Colonic mucosa (tissue), 4 donors: Measurements from ENCODE around the gene PAX2. TPM values are rescaled to one million over a fixed set of nuclear protein-coding genes. Genes with fewer than 3 reads are reported as not detected.

Experiments used
- DNase-seq: peaks from one replicate; pipeline ENCODE4 v3.0.0-alpha.2; 2020
- H3K27ac ChIP-seq: fragments of 200-600 bp; one replicate; pipeline ENCODE4 v1.8.0; 2021
- H3K27me3 ChIP-seq: fragments of 200-600 bp; one replicate; pipeline ENCODE4 v1.8.0; 2021
- H3K36me3 ChIP-seq: fragments of 200-600 bp; one replicate; pipeline ENCODE4 v1.8.0; 2021
- H3K4me1 ChIP-seq: fragments of 200-600 bp; one replicate; pipeline ENCODE4 v1.8.0; 2021; ENCODE audit warnings: mild to moderate bottlenecking
- H3K4me3 ChIP-seq: fragments of 200-600 bp; one replicate; pipeline ENCODE4 v1.8.0; 2021
- H3K9ac ChIP-seq, 2 donors: one replicate each; pipeline ENCODE4 v1.7.0; 2013; ENCODE audit warnings: control low read depth in 2 of 2, low read depth in 2 of 2, low read length in 2 of 2
- H3K9me3 ChIP-seq: fragments of 200-600 bp; one replicate; pipeline ENCODE4 v1.8.0; 2021
- intact Hi-C: fragments of 100-400 bp; cut with DNase I; formaldehyde crosslinking; loops from one replicate; pipeline ENCODE4 v1.14.1; 2022
- total RNA-seq, 2 donors: library from RNA; stranded (reverse); fragmentation: NEBNext Ultra II Directional in 1 of 2; extraction: Animal tissue kit (Norgen Biotek cat#: 25700) in 1 of 2; gene quantifications; one replicate each; pipeline ENCODE4 v1.2.1, GENCODE V29; 2021
- TF ChIP-seq, protein P1 (sequence below): fragments of 200-600 bp; IDR thresholded peaks from one replicate; pipeline ENCODE4 v1.8.0; 2022; ENCODE audit warnings: antibody characterized with exemption, mild to moderate bottlenecking
- donor health status: healthy.
- donor health status: DM: no; HTN: no; CAD: no.
- donor health status: DM: no; HTN: no; CAD: no.

The PAX2 gene
- total RNA-seq, 2 donors from 2014 or later = 0.15 TPM; not detected in 1

DNA sequence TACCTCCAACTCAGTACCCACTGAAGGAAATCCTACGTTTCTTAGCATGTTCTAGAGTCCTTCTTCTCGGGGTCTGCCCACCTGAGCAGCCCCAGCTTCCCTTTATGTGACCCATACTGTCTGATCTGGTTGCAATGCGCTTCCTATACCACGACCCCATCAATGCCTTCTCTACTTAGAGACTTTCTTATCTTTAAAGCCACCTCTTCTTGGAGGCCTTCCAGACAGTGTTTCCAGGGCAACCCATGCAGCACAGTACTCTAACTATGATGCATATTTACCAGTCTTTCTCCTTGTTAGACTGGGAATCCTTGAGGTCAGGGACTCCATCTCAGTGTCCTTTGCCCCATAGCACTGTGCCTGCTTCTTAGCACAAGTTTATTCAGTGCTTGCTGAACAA lies 112.9 kb downstream of the PAX2 start:
- no peak overlapping the region for H3K27ac ChIP-seq
- no peak overlapping the region for H3K9ac ChIP-seq
- intact Hi-C loops = no loop called here
- TF ChIP-seq, protein P1, sequence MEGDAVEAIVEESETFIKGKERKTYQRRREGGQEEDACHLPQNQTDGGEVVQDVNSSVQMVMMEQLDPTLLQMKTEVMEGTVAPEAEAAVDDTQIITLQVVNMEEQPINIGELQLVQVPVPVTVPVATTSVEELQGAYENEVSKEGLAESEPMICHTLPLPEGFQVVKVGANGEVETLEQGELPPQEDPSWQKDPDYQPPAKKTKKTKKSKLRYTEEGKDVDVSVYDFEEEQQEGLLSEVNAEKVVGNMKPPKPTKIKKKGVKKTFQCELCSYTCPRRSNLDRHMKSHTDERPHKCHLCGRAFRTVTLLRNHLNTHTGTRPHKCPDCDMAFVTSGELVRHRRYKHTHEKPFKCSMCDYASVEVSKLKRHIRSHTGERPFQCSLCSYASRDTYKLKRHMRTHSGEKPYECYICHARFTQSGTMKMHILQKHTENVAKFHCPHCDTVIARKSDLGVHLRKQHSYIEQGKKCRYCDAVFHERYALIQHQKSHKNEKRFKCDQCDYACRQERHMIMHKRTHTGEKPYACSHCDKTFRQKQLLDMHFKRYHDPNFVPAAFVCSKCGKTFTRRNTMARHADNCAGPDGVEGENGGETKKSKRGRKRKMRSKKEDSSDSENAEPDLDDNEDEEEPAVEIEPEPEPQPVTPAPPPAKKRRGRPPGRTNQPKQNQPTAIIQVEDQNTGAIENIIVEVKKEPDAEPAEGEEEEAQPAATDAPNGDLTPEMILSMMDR = no peak
- H3K27me3 ChIP-seq = no peaks in the 10 kb centered on the region
- DNase-seq = no peak
- H3K4me3 ChIP-seq = no peak overlapping the region
- no peaks in the 10 kb centered on the region for H3K9me3 ChIP-seq
- H3K4me1 ChIP-seq = no peaks in the 10 kb centered on the region
- no peaks in the 10 kb centered on the region for H3K36me3 ChIP-seq

DNA sequence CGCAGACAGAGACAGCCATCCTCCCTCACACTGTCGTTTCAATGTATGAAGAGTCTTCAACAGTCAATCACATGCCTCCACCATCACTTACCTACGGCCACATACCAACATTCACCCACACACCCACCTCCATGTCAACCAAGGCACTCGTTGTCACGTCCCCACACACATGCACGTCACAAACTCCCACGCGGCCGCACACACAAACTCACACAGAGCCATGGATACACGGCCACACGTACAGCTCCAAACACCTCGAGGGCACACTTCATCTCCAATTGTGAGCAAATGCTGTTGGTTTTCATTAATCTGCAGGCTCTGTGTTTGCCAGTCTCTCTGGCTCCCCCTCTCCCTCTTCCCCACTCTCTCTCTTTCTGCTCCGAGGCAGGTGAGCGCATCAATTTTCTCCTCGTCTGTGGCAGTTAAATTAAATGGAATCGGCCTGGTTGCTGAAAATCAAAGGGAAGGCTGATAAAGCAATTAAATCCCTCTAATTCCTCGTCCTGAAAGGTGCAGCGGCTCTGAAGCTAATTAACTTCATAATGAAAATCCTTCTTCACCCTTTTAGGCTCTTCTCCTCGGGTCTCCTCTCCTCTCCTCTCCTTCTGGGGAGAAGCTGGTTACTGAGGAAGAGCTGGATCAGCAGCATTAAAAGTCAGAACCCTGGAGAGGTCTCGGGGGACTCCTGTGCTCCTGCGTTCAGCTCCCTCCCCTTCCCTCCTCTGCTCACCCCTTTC lies 113.5 kb downstream of the PAX2 start:
- H3K9ac ChIP-seq = no peak overlapping the region

DNA sequence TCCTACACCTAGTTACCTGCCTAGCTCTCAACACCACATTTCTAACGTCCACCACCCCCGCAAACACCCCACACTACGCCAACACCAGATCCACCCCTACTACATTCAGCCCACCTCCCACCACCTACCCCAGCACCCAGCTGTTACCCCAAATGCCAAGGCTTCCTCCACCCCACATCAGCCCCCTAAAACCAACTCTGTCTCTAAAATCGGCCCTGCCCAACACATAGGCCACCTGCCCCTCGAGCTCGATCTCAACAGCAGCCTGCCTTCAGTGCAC lies 114.0 kb downstream of the PAX2 start:
- H3K27me3 ChIP-seq = no peaks in the 10 kb centered on the region

More for the DNA sequence above, 113.5 kb downstream of the PAX2 start:
- no peaks in the 10 kb centered on the region for H3K27me3 ChIP-seq
- no peaks in the 10 kb centered on the region for H3K4me1 ChIP-seq
- no peak overlapping the region for H3K27ac ChIP-seq
- TF ChIP-seq, protein P1 = no peak
- DNase-seq = no peak
- intact Hi-C loops = no loop called here
- no peaks in the 10 kb centered on the region for H3K36me3 ChIP-seq
- H3K9me3 ChIP-seq = no peaks in the 10 kb centered on the region
- no peak overlapping the region for H3K4me3 ChIP-seq

DNA sequence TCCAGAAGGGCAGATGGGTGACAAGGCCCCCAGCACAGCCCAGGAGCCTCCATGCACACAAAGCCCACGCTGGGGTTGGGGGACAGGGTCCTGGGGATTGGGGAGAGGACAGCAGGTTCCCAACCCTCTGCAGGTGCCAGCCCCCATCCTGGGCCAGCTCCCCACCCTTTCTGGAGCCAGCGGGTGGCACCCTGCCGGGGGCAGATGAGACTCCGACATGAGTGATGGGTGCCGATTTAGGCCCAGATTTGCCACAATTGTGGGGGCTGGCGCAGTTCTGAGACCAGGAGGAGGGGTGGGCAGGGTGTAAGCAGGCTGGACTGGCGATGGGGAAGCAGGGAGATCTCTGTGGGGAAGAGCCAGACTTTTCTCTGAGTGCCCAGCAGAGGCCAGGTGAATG lies 118.1 kb downstream of the PAX2 start:
- H3K36me3 ChIP-seq = no peaks in the 10 kb centered on the region
- H3K9me3 ChIP-seq = no peaks in the 10 kb centered on the region
- H3K9ac ChIP-seq = no peak overlapping the region
- H3K27me3 ChIP-seq = no peaks in the 10 kb centered on the region
- H3K4me3 ChIP-seq = no peak overlapping the region
- no peak overlapping the region for H3K27ac ChIP-seq
- intact Hi-C loops = no loop called here
- TF ChIP-seq, protein P1 = no peak
- DNase-seq = no peak
- H3K4me1 ChIP-seq = no peaks in the 10 kb centered on the region

More for the DNA sequence above, 114.0 kb downstream of the PAX2 start:
- intact Hi-C loops = no loop called here
- Histone ChIP-seq H3K27ac (no peak overlapping the region), H3K4me1 (no peaks in the 10 kb centered on the region), H3K9me3 (no peaks in the 10 kb centered on the region), H3K4me3 (no peak overlapping the region), H3K36me3 (no peaks in the 10 kb centered on the region), H3K9ac (no peak overlapping the region)
- TF ChIP-seq, protein P1 = no peak
- DNase-seq = no peak

- no peaks in the 10 kb centered on the region for H3K27me3 ChIP-seq
- no peaks in the 10 kb centered on the region for H3K9me3 ChIP-seq
- TF ChIP-seq, protein P1 = no peak
- no peaks in the 10 kb centered on the region for H3K4me1 ChIP-seq
- no peak overlapping the region for H3K27ac ChIP-seq
- no peak for DNase-seq
- intact Hi-C loops = no loop called here
- no peak overlapping the region for H3K9ac ChIP-seq
- H3K36me3 ChIP-seq = no peaks in the 10 kb centered on the region
- no peak overlapping the region for H3K4me3 ChIP-seq
Observed at GRCh38 chr10:100864036-100864885, 118.9 kb downstream of the PAX2 start.
